PC-3 (cell line): Measurements from ENCODE around the gene CAPN10. TPM values are rescaled to one million over a fixed set of nuclear protein-coding genes. Genes with fewer than 3 reads are reported as not detected.

ENCODE experiments used
- ATAC-seq: fragments of 200-7000 bp; cut with Tn5 transposase; 2 replicates; pipeline ENCODE4 v1.9.1; 2020; ENCODE audit warnings: mild to moderate bottlenecking, moderate library complexity
- BruUV-seq: library from RNA; stranded (reverse); fragments of 400-500 nt; replicated peaks from 2 replicates; lab custom pipeline; 2021; lab: Mats Ljungman, UMichigan
- CTCF ChIA-PET: fragments of 300-600 bp; sonication (Branson Sonifier 250); formaldehyde crosslinking; loops from one replicate; lab custom pipeline; 2022; ENCODE audit warnings: antibody characterized with exemption; lab: Charles Lee
- POLR2A ChIA-PET: fragments of 300-600 bp; sonication (Branson Sonifier 250); formaldehyde crosslinking; loops from one replicate; lab custom pipeline; 2022; ENCODE audit warnings: antibody characterized with exemption; ENCODE audit not compliant: unreplicated experiment; lab: Charles Lee
- DNase-seq: peaks from one replicate; pipeline ENCODE4 v3.0.0-alpha.2; 2015
- H2AFZ ChIP-seq: fragments of 300-600 bp; sonication (generic); 2 replicates; pipeline ENCODE4 v1.6.0; 2016; ENCODE audit warnings: antibody characterized with exemption, low read length
- H3F3A ChIP-seq: fragments of 300-600 bp; sonication (generic); one replicate; pipeline ENCODE4 v1.6.0; 2017; ENCODE audit warnings: antibody characterized with exemption, low read length, control low read depth, mild to moderate bottlenecking; ENCODE audit not compliant: unreplicated experiment
- H3K27ac ChIP-seq: fragments of 300-600 bp; sonication (generic); 2 replicates; pipeline ENCODE4 v1.5.1; 2016; ENCODE audit warnings: mild to moderate bottlenecking, low read length
- H3K27me3 ChIP-seq: fragments of 300-600 bp; sonication (generic); 2 replicates; pipeline ENCODE4 v1.6.1; 2016; ENCODE audit warnings: low read length, mixed read lengths
- H3K36me3 ChIP-seq: fragments of 300-600 bp; sonication (generic); 2 replicates; pipeline ENCODE4 v1.6.1; 2016; ENCODE audit warnings: low read depth, mixed run types, low read length, mixed read lengths
- H3K4me1 ChIP-seq: fragments of 300-600 bp; sonication (generic); 2 replicates; pipeline ENCODE4 v1.5.1; 2016; ENCODE audit warnings: low read length; ENCODE audit not compliant: insufficient read depth
- H3K4me2 ChIP-seq: fragments of 300-600 bp; sonication (generic); 2 replicates; pipeline ENCODE4 v1.6.0; 2016; ENCODE audit warnings: low read length
- H3K4me3 ChIP-seq: fragments of 300-600 bp; sonication (generic); 2 replicates; pipeline ENCODE4 v1.5.1; 2016; ENCODE audit warnings: mild to moderate bottlenecking, low read length, mixed read lengths
- H3K79me2 ChIP-seq: fragments of 300-600 bp; sonication (generic); 2 replicates; pipeline ENCODE4 v1.6.1; 2017; ENCODE audit warnings: low read length, mixed read lengths
- H3K9ac ChIP-seq: fragments of 300-600 bp; sonication (generic); 2 replicates; pipeline ENCODE4 v1.6.0; 2016; ENCODE audit warnings: mild to moderate bottlenecking, low read length
- H3K9me2 ChIP-seq: fragments of 300-600 bp; sonication (generic); replicated peaks from 2 replicates; pipeline ENCODE4 v1.6.1; 2016; ENCODE audit warnings: mixed run types, low read length, mixed read lengths
- H3K9me3 ChIP-seq: fragments of 300-600 bp; sonication (generic); 2 replicates; pipeline ENCODE4 v1.6.1; 2016; ENCODE audit warnings: low read length, mixed read lengths
- H4K20me1 ChIP-seq: fragments of 300-600 bp; sonication (generic); 2 replicates; pipeline ENCODE4 v1.6.1; 2016; ENCODE audit warnings: low read length, mixed read lengths
- CTCF ChIP-seq: fragments of 300-600 bp; sonication (generic); conservative IDR thresholded peaks from 2 replicates; pipeline ENCODE4 v1.5.1; 2017; ENCODE audit warnings: antibody characterized with exemption, low read depth, mild to moderate bottlenecking, low read length
- EZH2 ChIP-seq: fragments of 300-600 bp; sonication (generic); IDR thresholded peaks from one replicate; pipeline ENCODE4 v1.6.1; 2017; ENCODE audit warnings: antibody characterized with exemption, mild to moderate bottlenecking, low read length; ENCODE audit not compliant: unreplicated experiment
- EZH2phosphoT487 ChIP-seq: fragments of 300-600 bp; sonication (generic); IDR thresholded peaks from 2 replicates; pipeline ENCODE4 v1.6.1; 2018; ENCODE audit warnings: mild to moderate bottlenecking, antibody characterized with exemption, low read length, borderline replicate concordance
- intact Hi-C: fragments of 100-400 bp; cut with micrococcal nuclease; formaldehyde crosslinking; loops from 2 replicates; pipeline ENCODE4 v1.9.0; 2023
- total RNA-seq: library from RNA; depleted of rRNA; stranded (reverse); fragments of >200 nt; gene quantifications from 2 replicates; pipeline ENCODE4 v1.2.3, GENCODE V29; 2014

The CAPN10 gene
- total RNA-seq, 1 experiment from 2014 or later = 32.2 TPM

DNA sequence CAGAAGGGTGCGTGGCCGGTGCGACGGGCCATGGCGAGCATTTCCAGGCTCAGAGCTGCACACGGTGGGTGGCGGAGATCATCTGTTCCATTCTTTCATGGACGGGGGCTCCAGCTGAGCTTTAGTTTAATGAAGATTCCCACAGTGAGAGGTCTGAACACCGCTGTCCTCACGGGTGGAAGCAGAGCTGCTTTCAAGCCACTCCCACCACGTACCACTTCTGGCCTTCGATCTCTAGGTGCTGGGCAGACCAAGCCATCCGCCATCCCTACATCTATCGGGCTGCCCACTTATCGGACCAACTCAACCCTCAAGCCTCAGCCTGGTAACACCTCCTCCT, 57.2 kb downstream of the CAPN10 start:
- POLR2A ChIA-PET = no interaction called here
- no peak for TF ChIP-seq EZH2
- no peak for TF ChIP-seq EZH2phosphoT487
- TF ChIP-seq CTCF = no peak
- H3K36me3 ChIP-seq = no peaks in the 10 kb centered on the region
- no TSS peak for BruUV-seq
- CTCF ChIA-PET = no interaction called here
- no peaks in the 10 kb centered on the region for H3K9me2 ChIP-seq
- H3K79me2 ChIP-seq = no peaks in the 10 kb centered on the region
- no peaks in the 10 kb centered on the region for H3F3A ChIP-seq
- H3K27me3 ChIP-seq = peaks cover 25% of the 10 kb centered on the region
- no peak overlapping the region for H3K9ac ChIP-seq
- no peaks in the 10 kb centered on the region for H3K4me1 ChIP-seq
- no peak overlapping the region for H3K4me2 ChIP-seq
- intact Hi-C loops = no loop called here
- ATAC-seq (no peak), DNase-seq (no peak)
- H2AFZ ChIP-seq = no peak overlapping the region
- H3K9me3 ChIP-seq = no peaks in the 10 kb centered on the region
- no peaks in the 10 kb centered on the region for H4K20me1 ChIP-seq
- H3K4me3 ChIP-seq = no peak overlapping the region
- H3K27ac ChIP-seq = no peak overlapping the region

GRCh38 chr2:240644171-240644651, 57.7 kb downstream of the CAPN10 start:
- TF ChIP-seq CTCF = no peak
- no peak for TF ChIP-seq EZH2phosphoT487
- TF ChIP-seq EZH2 = no peak
- Histone ChIP-seq H4K20me1 (no peaks in the 10 kb centered on the region), H3K9me3 (no peaks in the 10 kb centered on the region), H3K9me2 (no peaks in the 10 kb centered on the region), H3K36me3 (no peaks in the 10 kb centered on the region), H3K4me3 (no peak overlapping the region), H3K4me1 (no peaks in the 10 kb centered on the region), H3K27me3 (peaks cover 28% of the 10 kb centered on the region), H3K79me2 (no peaks in the 10 kb centered on the region), H3K4me2 (no peak overlapping the region), H3K27ac (no peak overlapping the region), H3F3A (no peaks in the 10 kb centered on the region), H2AFZ (no peak overlapping the region), H3K9ac (no peak overlapping the region)
- DNase-seq = no peak
- no peak for ATAC-seq
- ChIA-PET POLR2A (no interaction called here), CTCF (no interaction called here)
- no TSS peak for BruUV-seq
- intact Hi-C loops = no loop called here

DNA sequence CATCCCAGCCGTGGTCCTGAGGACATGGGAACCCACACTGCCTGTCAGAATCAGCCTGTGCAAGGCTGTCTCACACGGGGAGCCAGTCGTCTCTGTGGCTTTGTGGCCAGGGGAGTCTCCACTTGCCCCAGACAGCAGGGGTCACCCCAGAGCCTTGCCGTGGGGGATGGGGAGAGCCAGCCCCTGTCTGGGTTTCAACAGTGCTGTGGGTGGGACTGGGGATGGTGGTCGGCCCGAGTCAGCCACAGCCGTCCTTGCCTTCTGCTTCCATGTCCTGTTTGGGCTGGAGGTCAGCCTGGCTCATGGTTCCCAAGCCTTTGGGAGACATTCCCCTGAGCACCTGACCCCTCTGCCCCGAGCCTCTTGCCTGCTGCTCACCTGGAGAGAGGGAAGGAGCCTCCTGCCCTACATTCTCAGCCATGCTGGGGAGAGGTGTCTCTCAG, 58.3 kb downstream of the CAPN10 start:
- intact Hi-C loops = no loop called here
- BruUV-seq = no TSS peak

More for the DNA sequence above, 58.3 kb downstream of the CAPN10 start:
- no peak overlapping the region for H3K4me3 ChIP-seq
- H3K79me2 ChIP-seq = no peaks in the 10 kb centered on the region
- CTCF ChIA-PET = no interaction called here
- TF ChIP-seq CTCF (no peak), EZH2 (no peak), EZH2phosphoT487 (no peak)
- ATAC-seq (no peak), DNase-seq (no peak)
- H3K9ac ChIP-seq = no peak overlapping the region
- POLR2A ChIA-PET = no interaction called here
- H3K27me3 ChIP-seq = peaks cover 29% of the 10 kb centered on the region
- no peak overlapping the region for H3K4me2 ChIP-seq
- H2AFZ ChIP-seq = no peak overlapping the region
- H3K27ac ChIP-seq = no peak overlapping the region
- no peaks in the 10 kb centered on the region for H3K9me2 ChIP-seq
- no peaks in the 10 kb centered on the region for H3F3A ChIP-seq
- no peaks in the 10 kb centered on the region for H4K20me1 ChIP-seq
- H3K9me3 ChIP-seq = no peaks in the 10 kb centered on the region
- no peaks in the 10 kb centered on the region for H3K4me1 ChIP-seq
- no peaks in the 10 kb centered on the region for H3K36me3 ChIP-seq
